GM23338 (cell line): ENCODE data around the gene BACE2. TPM values are rescaled to one million over a fixed set of nuclear protein-coding genes. Genes with fewer than 3 reads are reported as not detected.

Source experiments
- ATAC-seq: fragments of 200-7000 bp; cut with Tn5 transposase; 3 replicates; pipeline ENCODE4 v1.9.1; 2020
- DNase-seq: peaks from one replicate; pipeline ENCODE4 v3.0.0-alpha.2; 2015; ENCODE audit warnings: low spot score
- H2AFZ ChIP-seq: fragments of 200-600 bp; sonication (generic); 2 replicates; pipeline ENCODE4 v1.8.0; 2016; ENCODE audit warnings: antibody characterized with exemption, mild to moderate bottlenecking, moderate library complexity
- H3F3A ChIP-seq: fragments of 200-600 bp; sonication (generic); replicated peaks from 2 replicates; pipeline ENCODE4 v1.8.0; 2017; ENCODE audit warnings: antibody characterized with exemption, mixed run types, low read depth
- H3K27ac ChIP-seq: fragments of 200-600 bp; sonication (generic); 2 replicates; pipeline ENCODE4 v1.6.1; 2016; ENCODE audit warnings: low read depth
- H3K27me3 ChIP-seq: fragments of 200-600 bp; sonication (generic); 2 replicates; pipeline ENCODE4 v1.8.0; 2016; ENCODE audit warnings: mild to moderate bottlenecking, mixed run types, moderate library complexity; ENCODE audit not compliant: insufficient read depth
- H3K36me3 ChIP-seq: fragments of 200-600 bp; sonication (generic); 2 replicates; pipeline ENCODE4 v1.8.0; 2016; ENCODE audit warnings: mild to moderate bottlenecking; ENCODE audit not compliant: insufficient read depth
- H3K4me1 ChIP-seq: fragments of 200-600 bp; sonication (generic); 2 replicates; pipeline ENCODE4 v1.8.0; 2016; ENCODE audit warnings: mild to moderate bottlenecking, moderate library complexity; ENCODE audit not compliant: insufficient read depth
- H3K4me2 ChIP-seq: fragments of 200-600 bp; sonication (generic); 2 replicates; pipeline ENCODE4 v1.7.1; 2017; ENCODE audit warnings: mixed run types
- H3K4me3 ChIP-seq: fragments of 200-600 bp; sonication (generic); 2 replicates; pipeline ENCODE4 v1.6.1; 2016; ENCODE audit warnings: mixed run types
- H3K79me2 ChIP-seq: fragments of 200-600 bp; sonication (generic); replicated peaks from 2 replicates; pipeline ENCODE4 v1.8.0; 2017; ENCODE audit warnings: mild to moderate bottlenecking; ENCODE audit not compliant: insufficient read depth
- H3K9me2 ChIP-seq: fragments of 200-600 bp; sonication (generic); 2 replicates; pipeline ENCODE4 v1.8.0; 2017; ENCODE audit not compliant: insufficient read depth
- H4K20me1 ChIP-seq: fragments of 200-600 bp; sonication (generic); replicated peaks from 2 replicates; pipeline ENCODE4 v1.8.0; 2017; ENCODE audit warnings: mild to moderate bottlenecking; ENCODE audit not compliant: insufficient read depth
- H3K27ac Mint-ChIP-seq: 2 replicates; pipeline ENCODE4 v1.8.0; 2020; ENCODE audit warnings: inconsistent platforms, mild to moderate bottlenecking, moderate library complexity, mixed read lengths
- H3K27me3 Mint-ChIP-seq: 3 replicates; pipeline ENCODE4 v1.8.0; 2022; ENCODE audit warnings: low read depth, mild to moderate bottlenecking, moderate library complexity, mixed read lengths, inconsistent platforms; ENCODE audit not compliant: insufficient read depth, poor library complexity
- H3K36me3 Mint-ChIP-seq: 3 replicates; pipeline ENCODE4 v1.8.0; 2021; ENCODE audit warnings: low read depth, mild to moderate bottlenecking, inconsistent platforms, moderate library complexity, mixed read lengths
- H3K4me1 Mint-ChIP-seq: 3 replicates; pipeline ENCODE4 v1.8.0; 2020; ENCODE audit warnings: mild to moderate bottlenecking, inconsistent platforms, mixed read lengths
- H3K4me3 Mint-ChIP-seq: 3 replicates; pipeline ENCODE4 v1.8.0; 2021; ENCODE audit warnings: moderate library complexity, mild to moderate bottlenecking, inconsistent platforms, mixed read lengths
- H3K9me3 Mint-ChIP-seq: 3 replicates; pipeline ENCODE4 v1.8.0; 2020; ENCODE audit warnings: moderate library complexity, mild to moderate bottlenecking, inconsistent platforms, mixed read lengths
- CREB1 ChIP-seq: fragments of 250-450 bp; sonication (Bioruptor Pico); IDR thresholded peaks from 2 replicates; pipeline ENCODE4 v1.5.0; 2020; ENCODE audit warnings: low read depth, mild to moderate bottlenecking, moderate library complexity
- EZH2 ChIP-seq: fragments of 200-600 bp; sonication (generic); IDR thresholded peaks from one replicate; pipeline ENCODE4 v1.8.0; 2017; ENCODE audit warnings: antibody characterized with exemption, mild to moderate bottlenecking, low read depth; ENCODE audit not compliant: unreplicated experiment
- EZH2phosphoT487 ChIP-seq: fragments of 200-600 bp; sonication (generic); IDR thresholded peaks from one replicate; pipeline ENCODE4 v1.8.1; 2018; ENCODE audit warnings: antibody characterized with exemption; ENCODE audit not compliant: unreplicated experiment
- NANOG ChIP-seq: IDR thresholded peaks from 2 replicates; pipeline ENCODE4 v1.6.1; 2016; ENCODE audit warnings: antibody characterized with exemption, borderline replicate concordance
- POLR2AphosphoS5 ChIP-seq: IDR thresholded peaks from 2 replicates; pipeline ENCODE4 v1.6.1; 2016; ENCODE audit warnings: antibody characterized with exemption, low read depth
- ZNF114 ChIP-seq: fragments of 250-450 bp; sonication (Bioruptor Pico); IDR thresholded peaks from 2 replicates; pipeline ENCODE4 v1.5.0; 2020; ENCODE audit warnings: mild to moderate bottlenecking, moderate library complexity
- ZNF331 ChIP-seq: fragments of 250-450 bp; sonication (Bioruptor Pico); IDR thresholded peaks from 2 replicates; pipeline ENCODE4 v1.5.0; 2020; ENCODE audit warnings: low read depth, mild to moderate bottlenecking, moderate library complexity
- polyA plus RNA-seq: library from polyadenylated mRNA; unstranded; fragments of >200 nt; fragmentation: Nextera tagmentation; extraction: Ambion mirVana; gene quantifications from 2 replicates; pipeline ENCODE4 v1.2.1, GENCODE V29; 2016
- total RNA-seq: library from RNA; depleted of rRNA; stranded (reverse); fragments of >200 nt; shearing (Covaris generic); gene quantifications from 2 replicates; pipeline ENCODE4 v1.2.3, GENCODE V29; 2014
- TF ChIP-seq, protein P1 (sequence below), 2 experiments: fragments of 200-600 bp in 1 of 2; sonication (generic) in 1 of 2; conservative IDR thresholded peaks; 2 replicates each; pipeline versions ENCODE4 v1.5.1 to v1.6.1; 2016 to 2017; ENCODE audit warnings: antibody characterized with exemption in 2 of 2, low read depth in 2 of 2, mild to moderate bottlenecking in 2 of 2, moderate library complexity in 1 of 2
- TF ChIP-seq, protein P2 (sequence below): IDR thresholded peaks from one replicate; pipeline ENCODE4 v1.6.1; 2018; ENCODE audit warnings: antibody characterized with exemption; ENCODE audit not compliant: unreplicated experiment
- TF ChIP-seq, protein P3 (sequence below): IDR thresholded peaks from 2 replicates; pipeline ENCODE4 v1.6.1; 2016; ENCODE audit warnings: antibody characterized with exemption

BACE2 gene
- total and polyA plus RNA-seq, 2 experiments from 2014 or later: 3.5 to 6.8 TPM

DNA sequence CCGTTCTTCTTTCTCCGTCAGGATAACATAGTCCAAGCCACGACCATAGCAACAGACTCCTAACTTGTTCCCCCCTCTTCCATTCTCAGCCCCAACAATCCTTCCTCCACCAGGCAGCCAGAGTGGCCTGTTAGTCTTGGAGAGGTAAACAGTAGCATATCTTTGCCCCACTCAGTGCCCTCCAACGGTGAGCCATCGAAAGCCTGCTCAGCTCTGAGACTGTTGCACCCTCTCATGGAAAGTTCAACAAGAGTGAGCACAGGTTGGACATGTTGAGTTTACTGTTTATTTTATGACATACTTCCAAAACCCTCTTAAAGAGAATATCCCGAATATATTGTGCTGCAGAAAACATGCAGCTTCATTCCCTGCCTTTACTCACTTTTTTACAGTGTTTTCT is 30.1 kb upstream of the BACE2 start (continued):
- TF ChIP-seq, protein P1, sequence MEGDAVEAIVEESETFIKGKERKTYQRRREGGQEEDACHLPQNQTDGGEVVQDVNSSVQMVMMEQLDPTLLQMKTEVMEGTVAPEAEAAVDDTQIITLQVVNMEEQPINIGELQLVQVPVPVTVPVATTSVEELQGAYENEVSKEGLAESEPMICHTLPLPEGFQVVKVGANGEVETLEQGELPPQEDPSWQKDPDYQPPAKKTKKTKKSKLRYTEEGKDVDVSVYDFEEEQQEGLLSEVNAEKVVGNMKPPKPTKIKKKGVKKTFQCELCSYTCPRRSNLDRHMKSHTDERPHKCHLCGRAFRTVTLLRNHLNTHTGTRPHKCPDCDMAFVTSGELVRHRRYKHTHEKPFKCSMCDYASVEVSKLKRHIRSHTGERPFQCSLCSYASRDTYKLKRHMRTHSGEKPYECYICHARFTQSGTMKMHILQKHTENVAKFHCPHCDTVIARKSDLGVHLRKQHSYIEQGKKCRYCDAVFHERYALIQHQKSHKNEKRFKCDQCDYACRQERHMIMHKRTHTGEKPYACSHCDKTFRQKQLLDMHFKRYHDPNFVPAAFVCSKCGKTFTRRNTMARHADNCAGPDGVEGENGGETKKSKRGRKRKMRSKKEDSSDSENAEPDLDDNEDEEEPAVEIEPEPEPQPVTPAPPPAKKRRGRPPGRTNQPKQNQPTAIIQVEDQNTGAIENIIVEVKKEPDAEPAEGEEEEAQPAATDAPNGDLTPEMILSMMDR (conservative IDR thresholded peaks at IDR 0.05; ENCODE audit: low read depth in 2 of 2): no peak

DNA sequence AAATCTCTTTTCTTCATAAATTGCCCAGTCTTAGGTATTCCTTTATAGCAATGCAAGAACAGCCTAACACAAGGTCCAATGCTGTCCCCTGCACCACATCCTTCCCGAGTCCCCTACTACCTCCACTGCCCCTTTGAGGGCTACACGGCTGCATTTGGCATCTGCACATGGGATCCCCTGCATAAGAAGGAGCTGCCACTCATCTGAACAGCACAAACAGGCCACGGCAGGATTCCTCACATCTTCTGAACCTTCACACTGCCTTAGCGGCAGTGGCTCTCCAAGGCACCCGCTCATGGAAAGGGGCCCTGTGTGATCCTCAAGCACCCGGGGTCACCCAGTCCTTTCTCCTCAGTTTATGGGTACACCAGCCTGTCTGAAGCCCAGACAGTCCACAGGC is 29.2 kb upstream of the BACE2 start:
- TF ChIP-seq ZNF331: no peak
- no peak overlapping the region for H3K27ac ChIP-seq
- H3K36me3 ChIP-seq: no peaks in the 10 kb centered on the region
- no peaks in the 10 kb centered on the region for H3K9me2 ChIP-seq
- no peak overlapping the region for H2AFZ ChIP-seq
- no peak overlapping the region for H3K4me3 ChIP-seq
- Mint-ChIP-seq H3K4me3 (no peak overlapping the region), H3K36me3 (peaks cover 12% of the 10 kb centered on the region), H3K9me3 (peaks cover 64% of the 10 kb centered on the region), H3K4me1 (no peaks in the 10 kb centered on the region), H3K27ac (no peak overlapping the region), H3K27me3 (peaks cover 10% of the 10 kb centered on the region)
- H3F3A ChIP-seq: no peaks in the 10 kb centered on the region
- H3K79me2 ChIP-seq: no peaks in the 10 kb centered on the region
- DNase-seq: no peak
- H3K4me1 ChIP-seq: no peaks in the 10 kb centered on the region
- no peak overlapping the region for H3K4me2 ChIP-seq
- ATAC-seq: no peak
- H4K20me1 ChIP-seq: no peaks in the 10 kb centered on the region
- H3K27me3 ChIP-seq: no peaks in the 10 kb centered on the region

DNA sequence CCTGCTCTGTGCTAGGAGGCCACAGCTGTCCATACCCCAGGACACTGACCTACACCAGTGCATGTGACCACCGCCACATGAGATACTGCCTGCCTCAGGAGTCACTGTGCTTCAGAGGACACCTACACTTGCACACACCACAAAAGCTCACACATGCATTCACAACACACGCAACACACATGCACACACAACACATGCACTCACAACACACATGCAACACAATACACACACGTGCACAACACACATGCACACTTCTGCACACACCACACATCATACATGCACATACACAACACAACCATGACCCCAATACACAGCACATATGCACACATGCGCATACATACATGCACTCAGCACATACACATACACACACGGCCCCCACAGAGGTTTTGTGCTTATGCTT is 28.7 kb upstream of the BACE2 start:
- Histone ChIP-seq H3K79me2 (no peaks in the 10 kb centered on the region), H3K27ac (no peak overlapping the region), H3K36me3 (no peaks in the 10 kb centered on the region), H3K9me2 (no peaks in the 10 kb centered on the region), H3K4me3 (no peak overlapping the region), H2AFZ (no peak overlapping the region), H3F3A (no peaks in the 10 kb centered on the region), H3K4me2 (no peak overlapping the region), H4K20me1 (no peaks in the 10 kb centered on the region), H3K4me1 (no peaks in the 10 kb centered on the region), H3K27me3 (no peaks in the 10 kb centered on the region)
- no peak for TF ChIP-seq EZH2phosphoT487
- no peak for TF ChIP-seq CREB1 (CRISPR knock-in tag)
- H3K36me3 Mint-ChIP-seq: peaks cover 12% of the 10 kb centered on the region
- H3K27ac Mint-ChIP-seq: no peak overlapping the region
- H3K4me3 Mint-ChIP-seq: no peak overlapping the region
- peaks cover 65% of the 10 kb centered on the region for H3K9me3 Mint-ChIP-seq
- DNase-seq (no peak), ATAC-seq (no peak)
- H3K4me1 Mint-ChIP-seq: no peaks in the 10 kb centered on the region
- H3K27me3 Mint-ChIP-seq: peaks cover 12% of the 10 kb centered on the region

DNA sequence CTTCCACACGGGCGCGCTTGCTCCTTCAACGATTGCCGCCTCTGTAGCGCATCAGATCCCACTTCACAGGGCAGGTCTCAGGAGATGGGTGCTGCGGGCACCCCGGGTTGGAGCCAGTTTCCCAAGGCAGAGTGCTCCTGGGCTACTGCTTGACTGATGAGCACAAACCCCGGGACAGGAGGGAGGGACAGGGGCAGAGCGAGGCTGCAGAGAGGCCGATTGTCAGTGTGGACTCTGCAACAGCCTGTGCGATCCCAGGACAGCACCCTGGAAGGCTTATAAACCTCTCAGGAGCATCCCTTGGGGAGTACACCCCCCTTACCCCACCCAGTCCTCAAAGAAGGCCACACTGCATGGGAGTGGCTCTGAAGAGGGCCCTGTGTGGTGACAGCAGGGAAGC is 28.0 kb upstream of the BACE2 start:
- DNase-seq (no peak), ATAC-seq (no peak)
- Histone ChIP-seq H3K79me2 (no peaks in the 10 kb centered on the region), H3K27ac (no peak overlapping the region), H3K27me3 (no peaks in the 10 kb centered on the region), H3K4me1 (no peaks in the 10 kb centered on the region), H3K9me2 (no peaks in the 10 kb centered on the region), H3K4me3 (no peak overlapping the region), H3K36me3 (no peaks in the 10 kb centered on the region), H2AFZ (no peak overlapping the region), H3F3A (no peaks in the 10 kb centered on the region), H4K20me1 (no peaks in the 10 kb centered on the region), H3K4me2 (no peak overlapping the region)
- H3K27me3 Mint-ChIP-seq: peaks cover 16% of the 10 kb centered on the region
- H3K36me3 Mint-ChIP-seq: peaks cover 12% of the 10 kb centered on the region
- no peaks in the 10 kb centered on the region for H3K4me1 Mint-ChIP-seq
- H3K4me3 Mint-ChIP-seq: no peak overlapping the region
- H3K27ac Mint-ChIP-seq: no peak overlapping the region
- H3K9me3 Mint-ChIP-seq: peaks cover 64% of the 10 kb centered on the region
- TF ChIP-seq EZH2phosphoT487 (no peak), NANOG (no peak), EZH2 (no peak), ZNF114 (CRISPR knock-in tag) (no peak), POLR2AphosphoS5 (no peak), CREB1 (CRISPR knock-in tag) (no peak)
- TF ChIP-seq, protein P2, sequence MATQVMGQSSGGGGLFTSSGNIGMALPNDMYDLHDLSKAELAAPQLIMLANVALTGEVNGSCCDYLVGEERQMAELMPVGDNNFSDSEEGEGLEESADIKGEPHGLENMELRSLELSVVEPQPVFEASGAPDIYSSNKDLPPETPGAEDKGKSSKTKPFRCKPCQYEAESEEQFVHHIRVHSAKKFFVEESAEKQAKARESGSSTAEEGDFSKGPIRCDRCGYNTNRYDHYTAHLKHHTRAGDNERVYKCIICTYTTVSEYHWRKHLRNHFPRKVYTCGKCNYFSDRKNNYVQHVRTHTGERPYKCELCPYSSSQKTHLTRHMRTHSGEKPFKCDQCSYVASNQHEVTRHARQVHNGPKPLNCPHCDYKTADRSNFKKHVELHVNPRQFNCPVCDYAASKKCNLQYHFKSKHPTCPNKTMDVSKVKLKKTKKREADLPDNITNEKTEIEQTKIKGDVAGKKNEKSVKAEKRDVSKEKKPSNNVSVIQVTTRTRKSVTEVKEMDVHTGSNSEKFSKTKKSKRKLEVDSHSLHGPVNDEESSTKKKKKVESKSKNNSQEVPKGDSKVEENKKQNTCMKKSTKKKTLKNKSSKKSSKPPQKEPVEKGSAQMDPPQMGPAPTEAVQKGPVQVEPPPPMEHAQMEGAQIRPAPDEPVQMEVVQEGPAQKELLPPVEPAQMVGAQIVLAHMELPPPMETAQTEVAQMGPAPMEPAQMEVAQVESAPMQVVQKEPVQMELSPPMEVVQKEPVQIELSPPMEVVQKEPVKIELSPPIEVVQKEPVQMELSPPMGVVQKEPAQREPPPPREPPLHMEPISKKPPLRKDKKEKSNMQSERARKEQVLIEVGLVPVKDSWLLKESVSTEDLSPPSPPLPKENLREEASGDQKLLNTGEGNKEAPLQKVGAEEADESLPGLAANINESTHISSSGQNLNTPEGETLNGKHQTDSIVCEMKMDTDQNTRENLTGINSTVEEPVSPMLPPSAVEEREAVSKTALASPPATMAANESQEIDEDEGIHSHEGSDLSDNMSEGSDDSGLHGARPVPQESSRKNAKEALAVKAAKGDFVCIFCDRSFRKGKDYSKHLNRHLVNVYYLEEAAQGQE: no peak
- TF ChIP-seq, protein P1 (conservative IDR thresholded peaks at IDR 0.05; ENCODE audit: low read depth in 2 of 2): no peak
- TF ChIP-seq, protein P3, sequence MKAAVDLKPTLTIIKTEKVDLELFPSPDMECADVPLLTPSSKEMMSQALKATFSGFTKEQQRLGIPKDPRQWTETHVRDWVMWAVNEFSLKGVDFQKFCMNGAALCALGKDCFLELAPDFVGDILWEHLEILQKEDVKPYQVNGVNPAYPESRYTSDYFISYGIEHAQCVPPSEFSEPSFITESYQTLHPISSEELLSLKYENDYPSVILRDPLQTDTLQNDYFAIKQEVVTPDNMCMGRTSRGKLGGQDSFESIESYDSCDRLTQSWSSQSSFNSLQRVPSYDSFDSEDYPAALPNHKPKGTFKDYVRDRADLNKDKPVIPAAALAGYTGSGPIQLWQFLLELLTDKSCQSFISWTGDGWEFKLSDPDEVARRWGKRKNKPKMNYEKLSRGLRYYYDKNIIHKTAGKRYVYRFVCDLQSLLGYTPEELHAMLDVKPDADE: no peak
